AG09309 (cell line): Measurements from ENCODE around the gene DNAJB1.
A peak's percentile ranks its signal among the peaks of the same experiment; 100 is the strongest.

ENCODE experiments used
- DNase-seq: peaks from one replicate; pipeline ENCODE4 v3.0.0-alpha.2; 2010; ENCODE audit warnings: low read depth
- H3K4me3 ChIP-seq: 2 replicates; pipeline ENCODE4 v1.5.1; 2011; ENCODE audit warnings: mild to moderate bottlenecking, low read depth, low read length, moderate library complexity; ENCODE audit not compliant: control insufficient read depth
- CTCF ChIP-seq: IDR thresholded peaks from 2 replicates; pipeline ENCODE4 v1.5.1; 2011; ENCODE audit warnings: mild to moderate bottlenecking, low read depth, low read length, inconsistent platforms; ENCODE audit not compliant: insufficient read depth, control insufficient read depth; ENCODE audit errors: missing control alignments

The DNAJB1 gene

GRCh38 chr19:14530005-14530348, 11.8 kb upstream of the DNAJB1 start:
- no peak for TF ChIP-seq CTCF
- peak overlapping the region; percentile 86 for H3K4me3 ChIP-seq
- no peak for DNase-seq

GRCh38 chr19:14529254-14530004, 11.2 kb upstream of the DNAJB1 start, which contains the start of gene TECR:
TSS of gene TECR (plus strand) at chr19:14529594. CDS start at chr19:14529697, 103 bp downstream.
- DNase-seq = peak; percentile 99
- TF ChIP-seq CTCF = no peak
- H3K4me3 ChIP-seq = peak within 1 kb of the TSS; percentile 86

- H3K4me3 ChIP-seq = peak overlapping the region; percentile 68
- no peak for TF ChIP-seq CTCF
- no peak for DNase-seq
Measured at GRCh38 chr19:14528419-14529253, 10.4 kb upstream of the DNAJB1 start.

- TF ChIP-seq CTCF = no peak
- no peak for DNase-seq
- H3K4me3 ChIP-seq = no peak overlapping the region
Measured at GRCh38 chr19:14526423-14526822, 8.2 kb upstream of the DNAJB1 start.

GRCh38 chr19:14525729-14526128, 7.5 kb upstream of the DNAJB1 start:
- no peak for TF ChIP-seq CTCF
- no peak for DNase-seq
- H3K4me3 ChIP-seq = no peak overlapping the region

- TF ChIP-seq CTCF = no peak
- H3K4me3 ChIP-seq = no peak overlapping the region
- DNase-seq = no peak
Measured at GRCh38 chr19:14520543-14520942, 2.3 kb upstream of the DNAJB1 start.
